Panc1 (cell line): Measurements from ENCODE around the gene EPX. TPM values are rescaled to one million over a fixed set of nuclear protein-coding genes. Genes with fewer than 3 reads are reported as not detected.

Experiments
- ATAC-seq: fragments of 200-7000 bp; cut with Tn5 transposase; 2 replicates; pipeline ENCODE4 v1.9.1; 2020; ENCODE audit warnings: mild to moderate bottlenecking, moderate library complexity
- BruUV-seq: library from RNA; stranded (reverse); fragments of 400-500 nt; replicated peaks from 2 replicates; lab custom pipeline; 2021; lab: Mats Ljungman, UMichigan
- CTCF ChIA-PET: fragments of 300-600 bp; sonication (Branson Sonifier 250); formaldehyde crosslinking; loops from one replicate; lab custom pipeline; 2022; ENCODE audit warnings: antibody characterized with exemption; lab: Charles Lee
- POLR2A ChIA-PET: fragments of 300-600 bp; sonication (Branson Sonifier 250); formaldehyde crosslinking; loops from one replicate; lab custom pipeline; 2022; ENCODE audit warnings: antibody characterized with exemption; lab: Charles Lee
- DNase-seq: peaks from one replicate; pipeline ENCODE4 v3.0.0-alpha.2; 2010; ENCODE audit warnings: low read depth, low spot score
- H3K27ac ChIP-seq: 2 replicates; pipeline ENCODE4 v1.5.1; 2011; ENCODE audit warnings: mild to moderate bottlenecking, low read length, inconsistent platforms
- H3K27me3 ChIP-seq: fragments of 200-500 bp; sonication (Bioruptor generic); 2 replicates; pipeline ENCODE4 v1.6.0; 2014; ENCODE audit warnings: low read length, inconsistent platforms; ENCODE audit not compliant: control insufficient read depth, insufficient read depth
- H3K36me3 ChIP-seq: fragments of 200-500 bp; sonication (Bioruptor generic); 2 replicates; pipeline ENCODE4 v1.5.1; 2014; ENCODE audit warnings: inconsistent platforms, mild to moderate bottlenecking, low read length, moderate library complexity; ENCODE audit not compliant: control insufficient read depth, insufficient read depth
- H3K4me1 ChIP-seq: 2 replicates; pipeline ENCODE4 v1.5.1; 2011; ENCODE audit warnings: inconsistent platforms, mild to moderate bottlenecking, low read length, moderate library complexity; ENCODE audit not compliant: control insufficient read depth, insufficient read depth
- H3K4me3 ChIP-seq, 2 experiments: 2 replicates each; pipeline ENCODE4 v1.5.1; 2011 to 2012; ENCODE audit warnings: low read depth in 2 of 2, low read length in 2 of 2, mild to moderate bottlenecking in 2 of 2, inconsistent platforms in 1 of 2, moderate library complexity in 1 of 2
- H3K9me3 ChIP-seq: fragments of 200-500 bp; sonication (Bioruptor generic); 2 replicates; pipeline ENCODE4 v1.5.1; 2014; ENCODE audit warnings: low read depth, mild to moderate bottlenecking, inconsistent platforms, low read length, moderate library complexity; ENCODE audit not compliant: control insufficient read depth, insufficient read depth
- CTCF ChIP-seq: fragments of 450-650 bp; IDR thresholded peaks from 2 replicates; pipeline ENCODE4 v1.5.1; 2017; ENCODE audit warnings: mild to moderate bottlenecking
- POLR2AphosphoS5 ChIP-seq: IDR thresholded peaks from 2 replicates; pipeline ENCODE4 v1.6.1; 2012; ENCODE audit warnings: mild to moderate bottlenecking, low read depth, low read length, moderate library complexity
- SIN3A ChIP-seq: IDR thresholded peaks from 2 replicates; pipeline ENCODE4 v1.6.1; 2012; ENCODE audit warnings: low read depth, mild to moderate bottlenecking, low read length, moderate library complexity, borderline replicate concordance; ENCODE audit not compliant: insufficient read depth
- TCF7L2 ChIP-seq: IDR thresholded peaks from 2 replicates; pipeline ENCODE4 v1.6.1; 2011; ENCODE audit warnings: mild to moderate bottlenecking, low read depth, low read length, inconsistent platforms
- in situ Hi-C: cut with HindIII; loops from 2 replicates; pipeline ENCODE4 v1.10.0; 2016; ENCODE audit warnings: low sequenced_read_pairs, low pct_unique_long_range_greater_than_20kb
- intact Hi-C: fragments of 100-400 bp; cut with micrococcal nuclease; formaldehyde crosslinking; loops from one replicate; pipeline ENCODE4 v1.10.0; 2022; ENCODE audit not compliant: unreplicated experiment
- total RNA-seq: library from RNA; stranded (reverse); gene quantifications from one replicate; pipeline ENCODE4 v1.2.1, GENCODE V29; 2021; ENCODE audit not compliant: unreplicated experiment
- TF ChIP-seq, protein P1 (sequence below), 2 experiments: IDR thresholded peaks; 2 replicates each; pipeline ENCODE4 v1.6.1; 2011 to 2012; ENCODE audit warnings: low read depth in 2 of 2, control low read depth in 1 of 2, low read length in 1 of 2, mild to moderate bottlenecking in 1 of 2, moderate library complexity in 1 of 2; ENCODE audit not compliant: insufficient read depth in 1 of 2

The EPX gene
- total RNA-seq, 1 experiment from 2014 or later = not detected

- Histone ChIP-seq H3K27ac (no peak overlapping the region), H3K36me3 (no peaks in the 10 kb centered on the region), H3K27me3 (no peaks in the 10 kb centered on the region), H3K9me3 (no peaks in the 10 kb centered on the region), H3K4me3 (no peak overlapping the region), H3K4me1 (no peaks in the 10 kb centered on the region)
- no peak for TF ChIP-seq CTCF
- no peak for TF ChIP-seq SIN3A
- no peak for TF ChIP-seq POLR2AphosphoS5
- TF ChIP-seq TCF7L2 = no peak
- CTCF ChIA-PET = no interaction called here
- in situ Hi-C loops = no loop called here
- intact Hi-C loops = no loop called here
- ATAC-seq = no peak
- no TSS peak for BruUV-seq
- DNase-seq = no peak
- POLR2A ChIA-PET = no interaction called here
These were observed 13.4 kb downstream of the EPX start for GRCh38 chr17:58205936-58206335.

GRCh38 chr17:58207451-58207850 lies 14.9 kb downstream of the EPX start:
- no peaks in the 10 kb centered on the region for H3K36me3 ChIP-seq
- CTCF ChIA-PET = no interaction called here
- intact Hi-C loops (no loop called here), in situ Hi-C loops (no loop called here)
- no peak overlapping the region for H3K4me3 ChIP-seq
- H3K9me3 ChIP-seq = no peaks in the 10 kb centered on the region
- BruUV-seq = no TSS peak
- DNase-seq = no peak
- POLR2A ChIA-PET = no interaction called here
- TF ChIP-seq CTCF = no peak
- no peak for TF ChIP-seq SIN3A
- TF ChIP-seq TCF7L2 = no peak
- TF ChIP-seq POLR2AphosphoS5 = no peak
- TF ChIP-seq, protein P1, sequence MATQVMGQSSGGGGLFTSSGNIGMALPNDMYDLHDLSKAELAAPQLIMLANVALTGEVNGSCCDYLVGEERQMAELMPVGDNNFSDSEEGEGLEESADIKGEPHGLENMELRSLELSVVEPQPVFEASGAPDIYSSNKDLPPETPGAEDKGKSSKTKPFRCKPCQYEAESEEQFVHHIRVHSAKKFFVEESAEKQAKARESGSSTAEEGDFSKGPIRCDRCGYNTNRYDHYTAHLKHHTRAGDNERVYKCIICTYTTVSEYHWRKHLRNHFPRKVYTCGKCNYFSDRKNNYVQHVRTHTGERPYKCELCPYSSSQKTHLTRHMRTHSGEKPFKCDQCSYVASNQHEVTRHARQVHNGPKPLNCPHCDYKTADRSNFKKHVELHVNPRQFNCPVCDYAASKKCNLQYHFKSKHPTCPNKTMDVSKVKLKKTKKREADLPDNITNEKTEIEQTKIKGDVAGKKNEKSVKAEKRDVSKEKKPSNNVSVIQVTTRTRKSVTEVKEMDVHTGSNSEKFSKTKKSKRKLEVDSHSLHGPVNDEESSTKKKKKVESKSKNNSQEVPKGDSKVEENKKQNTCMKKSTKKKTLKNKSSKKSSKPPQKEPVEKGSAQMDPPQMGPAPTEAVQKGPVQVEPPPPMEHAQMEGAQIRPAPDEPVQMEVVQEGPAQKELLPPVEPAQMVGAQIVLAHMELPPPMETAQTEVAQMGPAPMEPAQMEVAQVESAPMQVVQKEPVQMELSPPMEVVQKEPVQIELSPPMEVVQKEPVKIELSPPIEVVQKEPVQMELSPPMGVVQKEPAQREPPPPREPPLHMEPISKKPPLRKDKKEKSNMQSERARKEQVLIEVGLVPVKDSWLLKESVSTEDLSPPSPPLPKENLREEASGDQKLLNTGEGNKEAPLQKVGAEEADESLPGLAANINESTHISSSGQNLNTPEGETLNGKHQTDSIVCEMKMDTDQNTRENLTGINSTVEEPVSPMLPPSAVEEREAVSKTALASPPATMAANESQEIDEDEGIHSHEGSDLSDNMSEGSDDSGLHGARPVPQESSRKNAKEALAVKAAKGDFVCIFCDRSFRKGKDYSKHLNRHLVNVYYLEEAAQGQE (IDR thresholded peaks at IDR 0.05; ENCODE audit: insufficient read depth in 1 of 2, low read depth in 2 of 2, low read length in 1 of 2) = no peak
- no peaks in the 10 kb centered on the region for H3K27me3 ChIP-seq
- ATAC-seq = no peak
- H3K4me1 ChIP-seq = no peaks in the 10 kb centered on the region
- H3K27ac ChIP-seq = no peak overlapping the region
